ENCODE results near the gene BCL7A. TPM values are rescaled to one million over a fixed set of nuclear protein-coding genes. Genes with fewer than 3 reads are reported as not detected.

Gene BCL7A
- total and polyA plus RNA-seq, 10 of the 15 experiments (the other 5 are each of a cell fraction or from before 2014, with no cell fraction given) = 0.37 to 17.2 (median 11.7) TPM

- Histone ChIP-seq H4K20me1 (ENCODE audit: control insufficient read depth, insufficient read depth) (0 out of 2 replicates have a peak, but pooled peaks cover 3% of the 10 kb centered on the region), H2AFZ (ENCODE audit: control insufficient read depth, low read depth, low read length) (no peak overlapping the region), H3K36me3 (ENCODE audit: control insufficient read depth in 2 of 2, insufficient read depth in 2 of 2, low read length in 1 of 2) (peaks cover 0 to 1% of the 10 kb centered on the region in 2 experiments; a peak in 1 of 4 replicates), H3K9me3 (replicated peaks; ENCODE audit: control insufficient read depth, insufficient read depth, low read length) (no peaks in the 10 kb centered on the region), H3K27me3 (replicated peaks in 1 of 2; ENCODE audit: control insufficient read depth in 2 of 2, insufficient read depth in 2 of 2, low read length in 1 of 2) (no peaks in the 10 kb centered on the region), H3K4me2 (ENCODE audit: control insufficient read depth, insufficient read depth) (peak overlapping the region; percentile 91), H3K4me1 (ENCODE audit: control insufficient read depth, insufficient read depth, low read length) (peaks cover 36% of the 10 kb centered on the region), H3K79me2 (ENCODE audit: control insufficient read depth, insufficient read depth, low read length) (no peaks in the 10 kb centered on the region; the same call in 1 of the 2 replicates), H3K4me3 (peak overlapping the region; percentile 69; the same call in 1 of the 2 replicates), H3K27ac (ENCODE audit: control insufficient read depth, insufficient read depth) (no peak overlapping the region; the same call in 1 of the 2 replicates), H3K9ac (ENCODE audit: control insufficient read depth, insufficient read depth, low read length) (no peak overlapping the region)
- in situ Hi-C loops (cut with MboI) = no loop called here
- ChIA-PET RAD21 (ENCODE audit: unreplicated experiment) (interaction anchor here (1.2 to 2.5 kb wide), 4 partner anchors 14 to 164 kb away, joined by 3 to 10 read pairs (median 6); partner anchors contain the start of gene CFAP251), SMC1A (ENCODE audit: uncharacterized antibody, unreplicated experiment) (interaction anchor here (0.8 to 2.9 kb wide), 7 partner anchors 13 to 92 kb away, joined by 3 to 16 read pairs (median 3); no protein-coding TSS in a partner anchor), POLR2A (interaction anchor here (0.5 to 3.2 kb wide), 4 partner anchors 14 to 415 kb away, joined by 4 to 13 read pairs (median 6); no protein-coding TSS in a partner anchor), CTCF (interaction anchor here (0.8 to 3.9 kb wide), 4 partner anchors 14 to 40 kb away, joined by 4 to 32 read pairs (median 21); no protein-coding TSS in a partner anchor)
- ATAC-seq (peak; percentile 3; the same call in 1 of the 3 replicates), FAIRE-seq (no peak), DNase-seq (ENCODE audit: low read depth, low spot score) (no peak)
- intact Hi-C loops (cut with micrococcal nuclease; ENCODE audit: unreplicated experiment) = no loop called here
- WGBS (ENCODE audit: insufficient coverage, insufficient replicate concordance, low lambda C conversion rate, missing lambda C conversion rate) = 58% methylated on average over 6 of the region's 6 CpGs
- no TSS peak for BruUV-seq (replicated peaks)
- TF ChIP-seq BCL11A (IDR thresholded peaks at IDR 0.05; ENCODE audit: low read depth, low read length) (no peak), HCFC1 (IDR thresholded peaks at IDR 0.05; ENCODE audit: low read length) (no peak), SIN3A (IDR thresholded peaks at IDR 0.05; ENCODE audit: low read depth, low read length) (no peak), IKZF2 (IDR thresholded peaks at IDR 0.05) (peak in 1 of 2 experiments; percentile 40; a peak in 2 of 4 replicates), ZNF687 (IDR thresholded peaks at IDR 0.05) (no peak), SMAD5 (IDR thresholded peaks at IDR 0.05; ENCODE audit: low read depth) (no peak), SPI1 (IDR thresholded peaks at IDR 0.05; ENCODE audit: borderline replicate concordance, insufficient read depth, low read depth, low read length) (no peak), CBFB (IDR thresholded peaks at IDR 0.05; ENCODE audit: low read depth) (no peak), MYC (IDR thresholded peaks at IDR 0.05; ENCODE audit: insufficient read depth, insufficient read length, insufficient replicate concordance, low read length, severe bottlenecking) (no peak), ZNF207 (IDR thresholded peaks at IDR 0.05; ENCODE audit: borderline replicate concordance) (no peak), ZNF217 (IDR thresholded peaks at IDR 0.05) (no peak), CTCF (IDR thresholded peaks at IDR 0.05 in 2 of 3, conservative IDR thresholded peaks at IDR 0.05 in 1 of 3; ENCODE audit: control insufficient read depth in 2 of 3, extremely low read depth in 1 of 3, insufficient read depth in 1 of 3, low read depth in 3 of 3, low read length in 3 of 3) (no peak), JUNB (IDR thresholded peaks at IDR 0.05) (no peak), RUNX3 (IDR thresholded peaks at IDR 0.05; ENCODE audit: low read length) (peak; percentile 86), MEF2B (IDR thresholded peaks at IDR 0.05; ENCODE audit: partially characterized antibody, poor library complexity, severe bottlenecking) (no peak), RB1 (IDR thresholded peaks at IDR 0.05; ENCODE audit: borderline replicate concordance) (no peak), ZBED1 (IDR thresholded peaks at IDR 0.05; ENCODE audit: borderline replicate concordance) (no peak), NFIC (IDR thresholded peaks at IDR 0.05; ENCODE audit: low read depth, low read length) (peak; percentile 35; the same call in 1 of the 2 replicates), EED (IDR thresholded peaks at IDR 0.05; ENCODE audit: low read depth) (peak; percentile 36; the same call in 1 of the 2 replicates)
Measured at GRCh38 chr12:122082621-122083356, 61.1 kb downstream of the BCL7A start.

Measured in GM12878 (cell line).